ENCODE results near the gene RAET1L. TPM values are rescaled to one million over a fixed set of nuclear protein-coding genes. Genes with fewer than 3 reads are reported as not detected.

Gene RAET1L
- total and polyA plus RNA-seq, 5 experiments from 2014 or later, result not detected

- no peak overlapping the region for H3K4me3 Mint-ChIP-seq
- POLR2A ChIA-PET, result no interaction called here
- no peak overlapping the region for H3K27ac Mint-ChIP-seq
- H3K9me3 Mint-ChIP-seq, result no peaks in the 10 kb centered on the region
- no peak for DNase-seq
- peaks cover 39 to 68% (median 56%) of the 10 kb centered on the region in 5 donors for H3K27me3 Mint-ChIP-seq
- no peak for ATAC-seq
- H3K36me3 Mint-ChIP-seq, result peaks cover 0 to under 1% (median 0%) of the 10 kb centered on the region in 3 donors
- H3K4me1 Mint-ChIP-seq, result peaks cover 3 to 15% (median 7%) of the 10 kb centered on the region in 4 donors
Observed at GRCh38 chr6:150043096-150043495, 17.8 kb upstream of the RAET1L start.

- ATAC-seq (no peak), DNase-seq (no peak)
- Mint-ChIP-seq H3K36me3 (peaks cover 0 to 6% (median 1%) of the 10 kb centered on the region in 3 donors), H3K9me3 (no peaks in the 10 kb centered on the region), H3K4me1 (peaks cover 8 to 19% (median 12%) of the 10 kb centered on the region in 4 donors), H3K4me3 (peak overlapping the region in 8 of 10 donors; percentile 2 to 80 (median 42)), H3K27ac (peak overlapping the region in 1 of 10 donors; percentile 31), H3K27me3 (peaks cover 46 to 99% (median 72%) of the 10 kb centered on the region in 5 donors)
- POLR2A ChIA-PET, result no interaction called here
Observed at GRCh38 chr6:150038202-150039062, 13.1 kb upstream of the RAET1L start.

GRCh38 chr6:150037526-150038201 lies 12.3 kb upstream of the RAET1L start:
- ATAC-seq (peak in 1 of 2 donors; percentile 38), DNase-seq (no peak)
- H3K27ac Mint-ChIP-seq, result peak overlapping the region in 1 of 10 donors; percentile 61
- peaks cover 47 to 99% (median 72%) of the 10 kb centered on the region in 5 donors for H3K27me3 Mint-ChIP-seq
- peak overlapping the region; percentile 67 to 89 (median 80) for H3K4me3 Mint-ChIP-seq
- H3K9me3 Mint-ChIP-seq, result no peaks in the 10 kb centered on the region
- POLR2A ChIA-PET, result no interaction called here
- peaks cover 0 to 6% (median 1%) of the 10 kb centered on the region in 3 donors for H3K36me3 Mint-ChIP-seq
- peaks cover 8 to 19% (median 12%) of the 10 kb centered on the region in 4 donors for H3K4me1 Mint-ChIP-seq

GRCh38 chr6:150036081-150036480 lies 10.7 kb upstream of the RAET1L start:
- DNase-seq, result no peak
- H3K27ac Mint-ChIP-seq, result no peak overlapping the region
- H3K9me3 Mint-ChIP-seq, result no peaks in the 10 kb centered on the region
- no peak for ATAC-seq
- H3K27me3 Mint-ChIP-seq, result peaks cover 39 to 83% (median 65%) of the 10 kb centered on the region in 5 donors
- peaks cover 0 to 6% (median 1%) of the 10 kb centered on the region in 3 donors for H3K36me3 Mint-ChIP-seq
- peaks cover 8 to 19% (median 12%) of the 10 kb centered on the region in 4 donors for H3K4me1 Mint-ChIP-seq
- POLR2A ChIA-PET, result no interaction called here
- H3K4me3 Mint-ChIP-seq, result no peak overlapping the region

- ATAC-seq (no peak), DNase-seq (no peak)
- Mint-ChIP-seq H3K27ac (peak overlapping the region in 1 of 10 donors; percentile 83), H3K27me3 (peaks cover 20 to 62% (median 44%) of the 10 kb centered on the region in 5 donors), H3K4me1 (peaks cover 5 to 17% (median 11%) of the 10 kb centered on the region in 4 donors), H3K9me3 (no peaks in the 10 kb centered on the region), H3K36me3 (peaks cover 0 to 6% (median 1%) of the 10 kb centered on the region in 3 donors), H3K4me3 (no peak overlapping the region)
- POLR2A ChIA-PET, result no interaction called here
Observed at GRCh38 chr6:150033207-150033771, 8.0 kb upstream of the RAET1L start.

GRCh38 chr6:150032598-150032997 lies 7.3 kb upstream of the RAET1L start:
- POLR2A ChIA-PET, result no interaction called here
- peaks cover 0 to 6% (median 1%) of the 10 kb centered on the region in 3 donors for H3K36me3 Mint-ChIP-seq
- DNase-seq (no peak), ATAC-seq (no peak)
- peaks cover 5 to 19% (median 8%) of the 10 kb centered on the region in 4 donors for H3K4me1 Mint-ChIP-seq
- H3K9me3 Mint-ChIP-seq, result no peaks in the 10 kb centered on the region
- peaks cover 22 to 62% (median 46%) of the 10 kb centered on the region in 5 donors for H3K27me3 Mint-ChIP-seq
- H3K27ac Mint-ChIP-seq, result no peak overlapping the region
- no peak overlapping the region for H3K4me3 Mint-ChIP-seq

- H3K4me3 Mint-ChIP-seq, result no peak overlapping the region
- no peaks in the 10 kb centered on the region for H3K9me3 Mint-ChIP-seq
- ATAC-seq (no peak), DNase-seq (no peak)
- H3K36me3 Mint-ChIP-seq, result peaks cover 0 to 1% (median 0%) of the 10 kb centered on the region in 3 donors
- POLR2A ChIA-PET, result no interaction called here
- no peak overlapping the region for H3K27ac Mint-ChIP-seq
- H3K4me1 Mint-ChIP-seq, result peaks cover 2 to 14% (median 4%) of the 10 kb centered on the region in 4 donors
- peaks cover 20 to 63% (median 48%) of the 10 kb centered on the region in 5 donors for H3K27me3 Mint-ChIP-seq
Observed at GRCh38 chr6:150030611-150031010, 5.3 kb upstream of the RAET1L start.

- peaks cover 24 to 63% (median 50%) of the 10 kb centered on the region in 5 donors for H3K27me3 Mint-ChIP-seq
- peaks cover 0 to 1% (median 0%) of the 10 kb centered on the region in 3 donors for H3K36me3 Mint-ChIP-seq
- ATAC-seq (peak in 1 of 2 donors; percentile 38), DNase-seq (no peak)
- no peaks in the 10 kb centered on the region for H3K9me3 Mint-ChIP-seq
- no peak overlapping the region for H3K4me3 Mint-ChIP-seq
- no peak overlapping the region for H3K27ac Mint-ChIP-seq
- POLR2A ChIA-PET, result no interaction called here
- peaks cover 6 to 19% (median 10%) of the 10 kb centered on the region in 4 donors for H3K4me1 Mint-ChIP-seq
Observed at GRCh38 chr6:150029749-150030148, 4.4 kb upstream of the RAET1L start.

- Mint-ChIP-seq H3K9me3 (no peaks in the 10 kb centered on the region), H3K4me3 (no peak overlapping the region), H3K27ac (no peak overlapping the region), H3K4me1 (peaks cover 9 to 19% (median 12%) of the 10 kb centered on the region in 4 donors), H3K36me3 (no peaks in the 10 kb centered on the region), H3K27me3 (peaks cover 26 to 63% (median 55%) of the 10 kb centered on the region in 5 donors)
- ATAC-seq, result no peak
- POLR2A ChIA-PET, result no interaction called here
- DNase-seq, result no peak
Observed at GRCh38 chr6:150029276-150029675, 3.9 kb upstream of the RAET1L start.

- Mint-ChIP-seq H3K27ac (no peak overlapping the region), H3K4me1 (peaks cover 9 to 19% (median 12%) of the 10 kb centered on the region in 4 donors), H3K27me3 (peaks cover 25 to 66% (median 56%) of the 10 kb centered on the region in 5 donors), H3K9me3 (no peaks in the 10 kb centered on the region), H3K36me3 (no peaks in the 10 kb centered on the region), H3K4me3 (no peak overlapping the region)
- POLR2A ChIA-PET, result no interaction called here
- no peak for DNase-seq
- ATAC-seq, result no peak
Observed at GRCh38 chr6:150028799-150029198, 3.5 kb upstream of the RAET1L start.

- POLR2A ChIA-PET, result no interaction called here
- H3K9me3 Mint-ChIP-seq, result no peaks in the 10 kb centered on the region
- no peak overlapping the region for H3K4me3 Mint-ChIP-seq
- H3K4me1 Mint-ChIP-seq, result peaks cover 9 to 19% (median 12%) of the 10 kb centered on the region in 4 donors
- peak overlapping the region in 1 of 10 donors; percentile 18 for H3K27ac Mint-ChIP-seq
- peaks cover 21 to 65% (median 52%) of the 10 kb centered on the region in 5 donors for H3K27me3 Mint-ChIP-seq
- no peaks in the 10 kb centered on the region for H3K36me3 Mint-ChIP-seq
- DNase-seq (no peak), ATAC-seq (no peak)
Observed at GRCh38 chr6:150027806-150028565, 2.7 kb upstream of the RAET1L start.

All from naive thymus-derived CD8-positive, alpha-beta T cell (primary cell).